DND-41 (cell line): ENCODE results near the gene TNC.

Experiments
- EZH2 ChIP-seq: IDR thresholded peaks from 3 replicates; pipeline ENCODE4 v1.6.1; 2012; ENCODE audit warnings: borderline replicate concordance, low read depth, mild to moderate bottlenecking, moderate library complexity, low read length, inconsistent platforms; ENCODE audit not compliant: severe bottlenecking
- TF ChIP-seq, protein P1 (sequence below): IDR thresholded peaks from 2 replicates; pipeline ENCODE4 v1.5.1; 2012; ENCODE audit warnings: borderline replicate concordance, low read length, moderate library complexity, mild to moderate bottlenecking; ENCODE audit not compliant: poor library complexity, severe bottlenecking; ENCODE audit errors: extremely low read depth

DNA sequence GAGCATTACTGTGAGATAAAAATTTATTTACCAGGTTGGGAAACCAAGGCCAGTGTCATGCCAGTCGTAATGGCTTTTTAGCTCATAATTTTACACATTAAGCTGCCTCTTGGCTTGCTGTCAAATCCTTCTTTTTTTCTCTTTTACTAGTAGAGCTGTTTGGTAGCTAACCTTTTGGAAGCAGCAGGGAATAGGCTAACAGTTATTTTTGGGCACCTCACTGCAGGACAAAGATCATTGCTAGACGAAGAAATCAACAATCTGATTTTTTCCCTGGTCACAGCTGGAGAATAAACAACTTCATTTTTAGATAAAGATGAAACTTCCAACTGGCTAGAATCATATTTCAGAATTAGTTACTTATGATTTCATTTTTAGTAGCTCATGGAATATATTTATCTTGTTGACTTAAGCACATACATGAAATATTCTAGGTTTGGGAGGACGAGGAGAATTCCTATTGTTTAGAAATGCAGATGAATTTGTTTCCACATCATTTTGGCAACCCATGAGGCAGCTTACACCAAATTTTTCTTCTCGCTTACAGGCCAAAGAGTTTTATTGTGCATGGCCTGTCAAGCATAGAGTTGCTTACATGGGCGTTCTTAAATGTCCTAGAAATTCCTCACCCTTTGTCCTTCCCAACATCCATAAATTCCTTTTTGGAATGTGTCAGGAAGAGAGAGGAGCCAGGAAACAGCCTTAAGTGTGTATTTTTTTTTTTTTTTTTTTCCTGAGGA lies 19.6 kb downstream of the TNC start:
- TF ChIP-seq, protein P1, sequence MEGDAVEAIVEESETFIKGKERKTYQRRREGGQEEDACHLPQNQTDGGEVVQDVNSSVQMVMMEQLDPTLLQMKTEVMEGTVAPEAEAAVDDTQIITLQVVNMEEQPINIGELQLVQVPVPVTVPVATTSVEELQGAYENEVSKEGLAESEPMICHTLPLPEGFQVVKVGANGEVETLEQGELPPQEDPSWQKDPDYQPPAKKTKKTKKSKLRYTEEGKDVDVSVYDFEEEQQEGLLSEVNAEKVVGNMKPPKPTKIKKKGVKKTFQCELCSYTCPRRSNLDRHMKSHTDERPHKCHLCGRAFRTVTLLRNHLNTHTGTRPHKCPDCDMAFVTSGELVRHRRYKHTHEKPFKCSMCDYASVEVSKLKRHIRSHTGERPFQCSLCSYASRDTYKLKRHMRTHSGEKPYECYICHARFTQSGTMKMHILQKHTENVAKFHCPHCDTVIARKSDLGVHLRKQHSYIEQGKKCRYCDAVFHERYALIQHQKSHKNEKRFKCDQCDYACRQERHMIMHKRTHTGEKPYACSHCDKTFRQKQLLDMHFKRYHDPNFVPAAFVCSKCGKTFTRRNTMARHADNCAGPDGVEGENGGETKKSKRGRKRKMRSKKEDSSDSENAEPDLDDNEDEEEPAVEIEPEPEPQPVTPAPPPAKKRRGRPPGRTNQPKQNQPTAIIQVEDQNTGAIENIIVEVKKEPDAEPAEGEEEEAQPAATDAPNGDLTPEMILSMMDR = no peak
- no peak for TF ChIP-seq EZH2
